UCSD-AML1 (cell line): ENCODE data around the gene XRCC3.
A peak's percentile ranks its signal among the peaks of the same experiment; 100 is the strongest.

Experiments used
- DNase-seq: peaks from one replicate; lab custom pipeline; 2025; ENCODE audit not compliant: unreplicated experiment; lab: John Stamatoyannopoulos, UW

The XRCC3 gene

GRCh38 chr14:103727313-103727980, 12.2 kb upstream of the XRCC3 start:
- DNase-seq, result no peak

GRCh38 chr14:103726474-103726873, 11.2 kb upstream of the XRCC3 start:
- DNase-seq, result no peak

- no peak for DNase-seq
Measured at GRCh38 chr14:103725739-103726395, 10.6 kb upstream of the XRCC3 start.

GRCh38 chr14:103725001-103725682, 9.9 kb upstream of the XRCC3 start:
- no peak for DNase-seq

GRCh38 chr14:103724116-103724515, 8.9 kb upstream of the XRCC3 start:
- DNase-seq, result no peak

- no peak for DNase-seq
Measured at GRCh38 chr14:103723748-103724081, 8.5 kb upstream of the XRCC3 start.

- DNase-seq, result no peak
Measured at GRCh38 chr14:103721334-103722120, 6.3 kb upstream of the XRCC3 start.

GRCh38 chr14:103719751-103720150, 4.5 kb upstream of the XRCC3 start:
- no peak for DNase-seq

- DNase-seq, result no peak
Measured at GRCh38 chr14:103718572-103718971, 3.3 kb upstream of the XRCC3 start.

- DNase-seq, result no peak
Measured at GRCh38 chr14:103716899-103717411, 1.7 kb upstream of the XRCC3 start.

- peak; percentile 29 for DNase-seq
Measured at GRCh38 chr14:103716091-103716801, 995 bp upstream of the XRCC3 start.

- DNase-seq, result no peak
Measured at GRCh38 chr14:103714063-103714724, 1.1 kb downstream of the XRCC3 start.

- DNase-seq, result no peak
Measured at GRCh38 chr14:103713304-103714062, 1.8 kb downstream of the XRCC3 start.

- DNase-seq, result no peak
Measured at GRCh38 chr14:103712633-103713247, 2.5 kb downstream of the XRCC3 start.

- DNase-seq, result no peak
Measured at GRCh38 chr14:103711516-103712431, 3.5 kb downstream of the XRCC3 start.

GRCh38 chr14:103710771-103711377, 4.4 kb downstream of the XRCC3 start:
- no peak for DNase-seq

- no peak for DNase-seq
Measured at GRCh38 chr14:103709814-103710213, 5.4 kb downstream of the XRCC3 start.
